T-cell (primary cell): ENCODE measurements around the gene KCNT1. TPM values are rescaled to one million over a fixed set of nuclear protein-coding genes. Genes with fewer than 3 reads are reported as not detected.

Source experiments
- ATAC-seq, 4 experiments: fragments of 200-7000 bp in 3 of 4; fragments of 150-1000 bp in 1 of 4; cut with Tn5 transposase; replicated peaks in 1 of 4; 1 replicate in 3 of 4; 2 replicates in 1 of 4; pipeline ENCODE4 v1.10.0; 2021; ENCODE audit warnings: moderate library complexity in 3 of 4, mild to moderate bottlenecking in 2 of 4, moderate number of reproducible peaks in 1 of 4
- CTCF ChIA-PET, 2 donors: fragments of 300-600 bp; sonication (Branson Sonifier 250); formaldehyde crosslinking; loops; one replicate each; lab custom pipeline; 2022; ENCODE audit warnings: antibody characterized with exemption in 2 of 2; lab: Charles Lee
- POLR2A ChIA-PET, 2 donors: fragments of 300-600 bp; sonication (Branson Sonifier 250); formaldehyde crosslinking; loops; one replicate each; lab custom pipeline; 2022; ENCODE audit warnings: antibody characterized with exemption in 2 of 2; lab: Charles Lee
- DNase-seq, 35 experiments: peaks; one replicate each; pipeline versions ENCODE4 v3.0.0 to v3.0.0-alpha.2; 2013 to 2023
- H3K27ac ChIP-seq: one replicate; pipeline ENCODE4 v1.5.1; 2013; ENCODE audit warnings: low read length
- H3K27me3 ChIP-seq, 2 experiments: replicated peaks in 1 of 2; 1 replicate in 1 of 2; 2 replicates in 1 of 2; pipeline versions ENCODE4 v1.6.1 to v1.7.0; 2013; ENCODE audit warnings: low read length in 1 of 2, mixed read lengths in 1 of 2; ENCODE audit not compliant: control insufficient read depth in 2 of 2, insufficient read depth in 2 of 2; ENCODE audit errors: extremely low read depth in 1 of 2
- H3K36me3 ChIP-seq, 2 donors: 1 replicate in 1 of 2; 2 replicates in 1 of 2; pipeline versions ENCODE4 v1.6.1 to v1.7.0; 2013; ENCODE audit warnings: low read length in 1 of 2; ENCODE audit not compliant: control insufficient read depth in 2 of 2, insufficient read depth in 1 of 2; ENCODE audit errors: extremely low read depth in 1 of 2
- H3K4me1 ChIP-seq, 2 experiments: 1 replicate in 1 of 2; 2 replicates in 1 of 2; pipeline versions ENCODE4 v1.6.1 to v1.7.0; 2013; ENCODE audit warnings: low read length in 2 of 2, mixed read lengths in 1 of 2; ENCODE audit not compliant: insufficient read depth in 2 of 2, control insufficient read depth in 1 of 2; ENCODE audit errors: extremely low read depth in 1 of 2
- H3K4me3 ChIP-seq, 2 donors: 1 replicate in 1 of 2; 2 replicates in 1 of 2; pipeline versions ENCODE4 v1.5.1 to v1.7.0; 2013; ENCODE audit warnings: mild to moderate bottlenecking in 2 of 2, low read length in 1 of 2, moderate library complexity in 1 of 2; ENCODE audit not compliant: control insufficient read depth in 1 of 2; ENCODE audit errors: extremely low read depth in 1 of 2
- H3K9me3 ChIP-seq: 2 replicates; pipeline ENCODE4 v1.7.0; 2013
- H3K27ac Mint-ChIP-seq, 2 donors: one replicate each; pipeline ENCODE4 v1.8.0; 2020 to 2021; ENCODE audit warnings: mild to moderate bottlenecking in 2 of 2, mixed read lengths in 2 of 2
- H3K27me3 Mint-ChIP-seq, 2 donors: one replicate each; pipeline ENCODE4 v1.8.0; 2021 to 2022; ENCODE audit warnings: mixed read lengths in 2 of 2
- H3K36me3 Mint-ChIP-seq: one replicate; pipeline ENCODE4 v1.8.0; 2021; ENCODE audit warnings: mixed read lengths
- H3K4me1 Mint-ChIP-seq, 3 donors: one replicate each; pipeline ENCODE4 v1.8.0; 2020 to 2022; ENCODE audit warnings: mixed read lengths in 3 of 3, mild to moderate bottlenecking in 1 of 3
- H3K4me3 Mint-ChIP-seq, 3 donors: one replicate each; pipeline ENCODE4 v1.8.0; 2020 to 2022; ENCODE audit warnings: mild to moderate bottlenecking in 3 of 3, mixed read lengths in 3 of 3, moderate library complexity in 3 of 3
- H3K9me3 Mint-ChIP-seq, 3 donors: one replicate each; pipeline ENCODE4 v1.8.0; 2020 to 2022; ENCODE audit warnings: mixed read lengths in 3 of 3
- WGBS: methylation state at CpG from one replicate; pipeline ENCODE4 v1.1.5; 2013; ENCODE audit warnings: missing lambda C conversion rate; ENCODE audit not compliant: insufficient coverage; 5-methylcytosine and 5-hydroxymethylcytosine counted together
- total RNA-seq, 35 experiments: library from RNA in 6 of 35; stranded (reverse) in 6 of 35; fragments of 120-200 nt in 1 of 35; gene quantifications; one replicate each; pipeline versions ENCODE4 v1.2.1 to v1.2.4 and lab custom pipeline; 2013 to 2026

Gene KCNT1
- total RNA-seq, 5 donors from 2014 or later (not counting 1 experiment from before 2014, with no cell fraction given) = 0.07 to 0.54 (median 0.16) TPM; not detected in 2

GRCh38 chr9:135759676-135760300 is 57.8 kb downstream of the KCNT1 start:
- Histone ChIP-seq H3K36me3 (no peaks in the 10 kb centered on the region), H3K27ac (no peak overlapping the region), H3K9me3 (no peaks in the 10 kb centered on the region), H3K27me3 (peaks cover 0 to 14% of the 10 kb centered on the region in 2 experiments), H3K4me1 (no peaks in the 10 kb centered on the region), H3K4me3 (no peak overlapping the region)
- POLR2A ChIA-PET = no interaction called here
- Mint-ChIP-seq H3K9me3 (no peaks in the 10 kb centered on the region), H3K4me3 (no peak overlapping the region), H3K27me3 (no peaks in the 10 kb centered on the region), H3K4me1 (no peaks in the 10 kb centered on the region), H3K36me3 (no peaks in the 10 kb centered on the region), H3K27ac (no peak overlapping the region)
- ATAC-seq (no peak), DNase-seq (no peak)
- CTCF ChIA-PET = no interaction called here
- 90% methylated on average over 17 of the region's 24 CpGs for WGBS

GRCh38 chr9:135760465-135760864 is 58.5 kb downstream of the KCNT1 start:
- 74% methylated on average over 11 of the region's 12 CpGs for WGBS
- Mint-ChIP-seq H3K4me3 (no peak overlapping the region), H3K27me3 (no peaks in the 10 kb centered on the region), H3K4me1 (no peaks in the 10 kb centered on the region), H3K27ac (peak overlapping the region in 1 of 2 donors; percentile 46), H3K36me3 (no peaks in the 10 kb centered on the region), H3K9me3 (no peaks in the 10 kb centered on the region)
- ChIA-PET CTCF (interaction anchor here in 1 of 2 donors (0.6 kb wide), 1 partner anchor 56 kb away, joined by 6 read pairs; no protein-coding TSS in a partner anchor), POLR2A (no interaction called here)
- no peaks in the 10 kb centered on the region for H3K36me3 ChIP-seq
- peaks cover 0 to 11% of the 10 kb centered on the region in 2 experiments for H3K27me3 ChIP-seq
- H3K9me3 ChIP-seq = no peaks in the 10 kb centered on the region
- H3K4me3 ChIP-seq = no peak overlapping the region
- H3K27ac ChIP-seq = no peak overlapping the region
- DNase-seq = no peak
- H3K4me1 ChIP-seq = no peaks in the 10 kb centered on the region
- ATAC-seq = no peak

- Histone ChIP-seq H3K27me3 (peaks cover 0 to 11% of the 10 kb centered on the region in 2 experiments), H3K36me3 (no peaks in the 10 kb centered on the region), H3K9me3 (no peaks in the 10 kb centered on the region), H3K4me1 (no peaks in the 10 kb centered on the region), H3K4me3 (no peak overlapping the region), H3K27ac (no peak overlapping the region)
- Mint-ChIP-seq H3K36me3 (no peaks in the 10 kb centered on the region), H3K9me3 (peaks cover 0 to 5% (median 4%) of the 10 kb centered on the region in 3 donors), H3K27me3 (no peaks in the 10 kb centered on the region), H3K4me3 (no peak overlapping the region), H3K27ac (no peak overlapping the region), H3K4me1 (no peaks in the 10 kb centered on the region)
- no peak for ATAC-seq
- CTCF ChIA-PET = interaction anchor here in 1 of 2 donors (0.6 kb wide), 1 partner anchor 55 kb away, joined by 6 read pairs; no protein-coding TSS in a partner anchor
- WGBS = 71% methylated on average over 12 of the region's 20 CpGs
- DNase-seq = no peak
- POLR2A ChIA-PET = no interaction called here
Observed at GRCh38 chr9:135761150-135761844, 59.3 kb downstream of the KCNT1 start.

GRCh38 chr9:135761845-135762168 is 59.8 kb downstream of the KCNT1 start:
- H3K9me3 ChIP-seq = no peaks in the 10 kb centered on the region
- no peaks in the 10 kb centered on the region for H3K4me1 Mint-ChIP-seq
- no peak overlapping the region for H3K4me3 ChIP-seq
- no peaks in the 10 kb centered on the region for H3K27me3 Mint-ChIP-seq
- ChIA-PET POLR2A (no interaction called here), CTCF (no interaction called here)
- no peaks in the 10 kb centered on the region for H3K4me1 ChIP-seq
- ATAC-seq = no peak
- peaks cover 0 to 5% (median 4%) of the 10 kb centered on the region in 3 donors for H3K9me3 Mint-ChIP-seq
- DNase-seq = no peak
- H3K36me3 Mint-ChIP-seq = no peaks in the 10 kb centered on the region
- H3K4me3 Mint-ChIP-seq = no peak overlapping the region
- no peak overlapping the region for H3K27ac ChIP-seq
- no peak overlapping the region for H3K27ac Mint-ChIP-seq
- WGBS = 80% methylated on average over 9 of the region's 16 CpGs
- peaks cover 0 to 8% of the 10 kb centered on the region in 2 experiments for H3K27me3 ChIP-seq
- H3K36me3 ChIP-seq = no peaks in the 10 kb centered on the region

- WGBS = 89% methylated on average over 13 of the region's 13 CpGs
- no peak overlapping the region for H3K27ac Mint-ChIP-seq
- no peak overlapping the region for H3K4me3 Mint-ChIP-seq
- POLR2A ChIA-PET = no interaction called here
- no peaks in the 10 kb centered on the region for H3K36me3 Mint-ChIP-seq
- no peaks in the 10 kb centered on the region for H3K27me3 Mint-ChIP-seq
- peaks cover 0 to 5% (median 4%) of the 10 kb centered on the region in 3 donors for H3K9me3 Mint-ChIP-seq
- H3K4me1 ChIP-seq = no peaks in the 10 kb centered on the region
- DNase-seq (no peak), ATAC-seq (no peak)
- H3K27me3 ChIP-seq = peaks cover 0 to 12% of the 10 kb centered on the region in 2 experiments
- H3K4me1 Mint-ChIP-seq = no peaks in the 10 kb centered on the region
- no peaks in the 10 kb centered on the region for H3K36me3 ChIP-seq
- CTCF ChIA-PET = no interaction called here
- H3K27ac ChIP-seq = no peak overlapping the region
- no peaks in the 10 kb centered on the region for H3K9me3 ChIP-seq
- no peak overlapping the region for H3K4me3 ChIP-seq
Observed at GRCh38 chr9:135762921-135763320, 60.9 kb downstream of the KCNT1 start.

GRCh38 chr9:135763716-135764446 is 61.9 kb downstream of the KCNT1 start:
- H3K27ac Mint-ChIP-seq = no peak overlapping the region
- WGBS = 88% methylated on average over 19 of the region's 24 CpGs
- no peak for DNase-seq
- Histone ChIP-seq H3K4me3 (no peak overlapping the region), H3K27me3 (peaks cover 0 to 12% of the 10 kb centered on the region in 2 experiments), H3K36me3 (no peaks in the 10 kb centered on the region), H3K4me1 (no peaks in the 10 kb centered on the region), H3K27ac (no peak overlapping the region), H3K9me3 (no peaks in the 10 kb centered on the region)
- H3K4me3 Mint-ChIP-seq = no peak overlapping the region
- H3K9me3 Mint-ChIP-seq = peaks cover 0 to 5% (median 4%) of the 10 kb centered on the region in 3 donors
- CTCF ChIA-PET = no interaction called here
- POLR2A ChIA-PET = no interaction called here
- H3K4me1 Mint-ChIP-seq = no peaks in the 10 kb centered on the region
- H3K27me3 Mint-ChIP-seq = peaks cover 0 to 1% of the 10 kb centered on the region in 2 donors
- no peaks in the 10 kb centered on the region for H3K36me3 Mint-ChIP-seq
- no peak for ATAC-seq
